HEK293 (cell line): ENCODE results near the gene ZFAND3.

ENCODE experiments used
- CTCF ChIA-PET: fragments of 350-600 bp; formaldehyde crosslinking; extraction: SDS; loops from one replicate; lab custom pipeline; 2021; ENCODE audit warnings: antibody characterized with exemption; lab: Yijun Ruan, JAX
- POLR2A ChIA-PET: fragments of 300-600 bp; formaldehyde crosslinking; extraction: SDS; loops from one replicate; lab custom pipeline; 2020; ENCODE audit warnings: antibody characterized with exemption, inconsistent platforms; lab: Yijun Ruan, JAX
- H3K27ac ChIP-seq: fragments of 200-500 bp; sonication (Bioruptor generic); 2 replicates; pipeline ENCODE4 v1.5.1; 2014; ENCODE audit warnings: low read depth, low read length, control low read depth, inconsistent platforms; ENCODE audit errors: extremely low read depth
- H3K36me3 ChIP-seq, 2 experiments: fragments of 200-500 bp in 1 of 2; sonication (Bioruptor generic) in 1 of 2; 1 replicate in 1 of 2; 2 replicates in 1 of 2; pipeline ENCODE4 v1.5.1; 2014 to 2017; ENCODE audit warnings: inconsistent platforms in 2 of 2, low read length in 2 of 2; ENCODE audit not compliant: control insufficient read depth in 2 of 2, insufficient read depth in 1 of 2
- H3K4me1 ChIP-seq: fragments of 200-500 bp; sonication (Bioruptor generic); 2 replicates; pipeline ENCODE4 v1.5.1; 2014; ENCODE audit warnings: mild to moderate bottlenecking, low read length, inconsistent platforms; ENCODE audit not compliant: control insufficient read depth, insufficient read depth
- H3K4me3 ChIP-seq: 2 replicates; pipeline ENCODE4 v1.5.1; 2011; ENCODE audit warnings: low read depth, mild to moderate bottlenecking, control low read depth, low read length, moderate library complexity
- H3K9me3 ChIP-seq: fragments of 200-500 bp; sonication (Bioruptor generic); 2 replicates; pipeline ENCODE4 v1.5.1; 2014; ENCODE audit warnings: low read depth, low read length, inconsistent platforms; ENCODE audit not compliant: control insufficient read depth, insufficient read depth
- CTCF ChIP-seq: fragments of 450-650 bp; formaldehyde crosslinking; IDR thresholded peaks from 2 replicates; pipeline ENCODE4 v1.5.1; 2016; ENCODE audit warnings: missing biosample characterization, missing genetic modification characterization
- KLF8 ChIP-seq: fragments of 450-650 bp; formaldehyde crosslinking; IDR thresholded peaks from 2 replicates; pipeline ENCODE4 v1.5.1; 2016; ENCODE audit warnings: missing biosample characterization, missing genetic modification characterization
- MEIS1 ChIP-seq: sonication (generic); formaldehyde crosslinking; IDR thresholded peaks from 2 replicates; pipeline ENCODE4 v1.8.1; 2022; ENCODE audit warnings: missing genetic modification reagents, mild to moderate bottlenecking, borderline replicate concordance
- REST ChIP-seq: fragments of 450-650 bp; formaldehyde crosslinking; IDR thresholded peaks from 2 replicates; pipeline ENCODE4 v1.5.1; 2016; ENCODE audit warnings: missing biosample characterization, missing genetic modification characterization
- SP3 ChIP-seq: fragments of 450-650 bp; formaldehyde crosslinking; IDR thresholded peaks from 2 replicates; pipeline ENCODE4 v1.5.1; 2016; ENCODE audit warnings: missing biosample characterization, missing genetic modification characterization
- TCF7L2 ChIP-seq: IDR thresholded peaks from 2 replicates; pipeline ENCODE4 v1.6.1; 2011; ENCODE audit warnings: low read depth, mild to moderate bottlenecking, inconsistent platforms, low read length, moderate library complexity, borderline replicate concordance
- TRIM28 ChIP-seq: IDR thresholded peaks from 2 replicates; pipeline ENCODE4 v1.6.1; 2011; ENCODE audit warnings: low read length, control low read depth, borderline replicate concordance
- ZNF221 ChIP-seq: fragments of 450-650 bp; formaldehyde crosslinking; IDR thresholded peaks from 2 replicates; pipeline ENCODE4 v1.5.1; 2017; ENCODE audit warnings: missing biosample characterization, missing genetic modification characterization, borderline replicate concordance
- ZNF404 ChIP-seq: fragments of 450-650 bp; formaldehyde crosslinking; IDR thresholded peaks from 2 replicates; pipeline ENCODE4 v1.5.1; 2017; ENCODE audit warnings: missing biosample characterization, missing genetic modification characterization
- ZNF426 ChIP-seq: fragments of 450-650 bp; formaldehyde crosslinking; IDR thresholded peaks from 2 replicates; pipeline ENCODE4 v1.5.1; 2017; ENCODE audit warnings: missing biosample characterization, missing genetic modification characterization, mild to moderate bottlenecking, inconsistent platforms, moderate library complexity
- ZNF561 ChIP-seq: fragments of 450-650 bp; IDR thresholded peaks from 2 replicates; pipeline ENCODE4 v1.5.1; 2018; ENCODE audit warnings: missing biosample characterization, missing genetic modification characterization, borderline replicate concordance
- ZNF654 ChIP-seq: fragments of 450-650 bp; formaldehyde crosslinking; IDR thresholded peaks from 2 replicates; pipeline ENCODE4 v1.5.1; 2016; ENCODE audit warnings: low read depth, missing biosample characterization, missing genetic modification characterization
- ZSCAN30 ChIP-seq: fragments of 450-650 bp; IDR thresholded peaks from 2 replicates; pipeline ENCODE4 v1.5.1; 2018; ENCODE audit warnings: missing biosample characterization, mild to moderate bottlenecking, missing genetic modification characterization, moderate library complexity
- TF ChIP-seq, protein P1 (sequence below): fragments of 450-650 bp; formaldehyde crosslinking; IDR thresholded peaks from 2 replicates; pipeline ENCODE4 v1.5.1; 2016; ENCODE audit warnings: missing biosample characterization, missing genetic modification characterization

Gene ZFAND3

DNA sequence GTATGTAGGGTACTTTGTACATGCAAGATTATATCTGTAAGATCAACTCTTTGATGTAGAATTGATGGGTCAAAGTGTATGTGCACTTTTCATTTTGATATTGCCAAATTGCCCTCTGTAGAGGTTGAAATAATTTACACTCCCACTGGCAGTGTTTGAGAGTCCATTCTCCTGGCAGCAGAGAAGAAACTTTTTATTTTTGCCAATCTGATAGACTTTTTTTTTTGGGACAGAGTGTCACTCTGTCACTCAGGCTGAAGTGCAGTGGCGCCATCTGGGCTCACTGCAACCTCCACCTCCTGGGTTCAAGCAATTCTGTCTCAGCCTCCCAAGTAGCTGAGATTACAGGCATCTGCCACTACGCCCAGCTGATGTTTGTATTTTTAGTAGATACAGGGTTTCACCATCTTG, 199.2 kb downstream of the ZFAND3 start (continued):
- no peak for TF ChIP-seq REST (tag by site-specific recombination)
- TF ChIP-seq KLF8 (tag by site-specific recombination) = no peak
- TF ChIP-seq CTCF (tag by site-specific recombination) = peak; percentile 37; the same call in 1 of the 2 replicates
- peak; percentile 50; the same call in 1 of the 2 replicates for TF ChIP-seq TCF7L2
- 0 out of 2 replicates have a peak, but pooled peaks have one; percentile 14 for TF ChIP-seq ZNF654 (tag by site-specific recombination)
- TF ChIP-seq ZNF561 (tag by site-specific recombination) = no peak
- TF ChIP-seq SP3 (tag by site-specific recombination) = no peak
- TF ChIP-seq, protein P1, sequence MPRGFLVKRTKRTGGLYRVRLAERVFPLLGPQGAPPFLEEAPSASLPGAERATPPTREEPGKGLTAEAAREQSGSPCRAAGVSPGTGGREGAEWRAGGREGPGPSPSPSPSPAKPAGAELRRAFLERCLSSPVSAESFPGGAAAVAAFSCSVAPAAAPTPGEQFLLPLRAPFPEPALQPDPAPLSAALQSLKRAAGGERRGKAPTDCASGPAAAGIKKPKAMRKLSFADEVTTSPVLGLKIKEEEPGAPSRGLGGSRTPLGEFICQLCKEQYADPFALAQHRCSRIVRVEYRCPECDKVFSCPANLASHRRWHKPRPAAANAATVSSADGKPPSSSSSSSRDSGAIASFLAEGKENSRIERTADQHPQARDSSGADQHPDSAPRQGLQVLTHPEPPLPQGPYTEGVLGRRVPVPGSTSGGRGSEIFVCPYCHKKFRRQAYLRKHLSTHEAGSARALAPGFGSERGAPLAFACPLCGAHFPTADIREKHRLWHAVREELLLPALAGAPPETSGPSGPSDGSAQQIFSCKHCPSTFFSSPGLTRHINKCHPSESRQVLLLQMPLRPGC (tag by site-specific recombination) = no peak
- TF ChIP-seq MEIS1 (CRISPR knock-in tag) = no peak
- TF ChIP-seq ZNF426 (tag by site-specific recombination) = no peak
- no peak for TF ChIP-seq ZNF404 (tag by site-specific recombination)
- no peak for TF ChIP-seq ZNF221
- TF ChIP-seq ZSCAN30 = no peak

- Histone ChIP-seq H3K9me3 (no peaks in the 10 kb centered on the region; the same call in 1 of the 2 replicates), H3K36me3 (no peaks in the 10 kb centered on the region), H3K27ac (no peak overlapping the region), H3K4me3 (no peak overlapping the region), H3K4me1 (peaks cover 19% of the 10 kb centered on the region)
- ChIA-PET POLR2A (interaction anchor here (1.0 kb wide), 1 partner anchor 202 kb away, joined by 4 read pairs; no protein-coding TSS in a partner anchor), CTCF (interaction anchor here (0.5 to 2.1 kb wide), 4 partner anchors 13 to 556 kb away, joined by 3 to 9 read pairs (median 4); no protein-coding TSS in a partner anchor)
- TF ChIP-seq TRIM28 = peak; percentile 28; the same call in 1 of the 2 replicates
- TF ChIP-seq CTCF (tag by site-specific recombination) = no peak
These were observed 201.1 kb downstream of the ZFAND3 start for GRCh38 chr6:38020593-38020992.
